GM12878 (cell line): Measurements from ENCODE around the gene EZH2. TPM values are rescaled to one million over a fixed set of nuclear protein-coding genes. Genes with fewer than 3 reads are reported as not detected.
A peak's percentile ranks its signal among the peaks of the same experiment; 100 is the strongest.

Experiments
- ATAC-seq: fragments of 200-7000 bp; cut with Tn5 transposase; 3 replicates; pipeline ENCODE4 v1.9.1; 2020; ENCODE audit warnings: mild to moderate bottlenecking, moderate library complexity
- BruUV-seq: library from RNA; stranded (reverse); fragments of 400-500 nt; replicated peaks from 2 replicates; lab custom pipeline; 2021; lab: Mats Ljungman, UMichigan
- CTCF ChIA-PET: fragments of 300-600 bp; sonication (Branson Sonifier 250); formaldehyde crosslinking; extraction: SDS; loops from one replicate; lab custom pipeline; 2021; ENCODE audit warnings: inconsistent platforms; lab: Yijun Ruan, JAX
- POLR2A ChIA-PET: fragments of 350-600 bp; formaldehyde crosslinking; extraction: SDS; loops from one replicate; lab custom pipeline; 2021; ENCODE audit warnings: inconsistent platforms; lab: Charles Lee
- RAD21 ChIA-PET: fragments of 300-600 bp; sonication (Branson Sonifier 250); formaldehyde crosslinking; loops from one replicate; lab custom pipeline; 2023; ENCODE audit warnings: antibody characterized with exemption; ENCODE audit not compliant: unreplicated experiment; lab: Charles Lee
- SMC1A ChIA-PET: fragments of 300-600 bp; sonication (Branson Sonifier 250); formaldehyde crosslinking; loops from one replicate; lab custom pipeline; 2023; ENCODE audit not compliant: unreplicated experiment, uncharacterized antibody; lab: Charles Lee
- DNase-seq: peaks from one replicate; pipeline ENCODE4 v3.0.0-alpha.2; 2011; ENCODE audit warnings: low read depth, low spot score
- FAIRE-seq: peaks from 3 replicates; lab custom pipeline; 2011; peaks lifted over from hg19 to GRCh38; lab: Jason Lieb, UNC
- H2AFZ ChIP-seq: 2 replicates; pipeline ENCODE4 v1.6.0; 2011; ENCODE audit warnings: low read depth, low read length, control low read depth; ENCODE audit not compliant: control insufficient read depth
- H3K27ac ChIP-seq: 2 replicates; pipeline ENCODE4 v1.5.1; 2011; ENCODE audit warnings: control low read depth; ENCODE audit not compliant: control insufficient read depth, insufficient read depth
- H3K27me3 ChIP-seq, 2 experiments: replicated peaks in 1 of 2; 2 replicates each; pipeline versions ENCODE4 v1.6.0 to v1.6.1; 2011; ENCODE audit warnings: low read length in 1 of 2; ENCODE audit not compliant: control insufficient read depth in 2 of 2, insufficient read depth in 2 of 2
- H3K36me3 ChIP-seq, 2 experiments: 2 replicates each; pipeline ENCODE4 v1.5.1; 2011; ENCODE audit warnings: low read length in 1 of 2; ENCODE audit not compliant: control insufficient read depth in 2 of 2, insufficient read depth in 2 of 2
- H3K4me1 ChIP-seq: 2 replicates; pipeline ENCODE4 v1.6.1; 2011; ENCODE audit warnings: mild to moderate bottlenecking, low read length, moderate library complexity, mixed read lengths; ENCODE audit not compliant: control insufficient read depth, insufficient read depth
- H3K4me2 ChIP-seq: 2 replicates; pipeline ENCODE4 v1.6.0; 2011; ENCODE audit warnings: control low read depth; ENCODE audit not compliant: control insufficient read depth, insufficient read depth
- H3K4me3 ChIP-seq: fragments of 200-600 bp; sonication (generic); 2 replicates; pipeline ENCODE4 v1.5.1; 2016
- H3K79me2 ChIP-seq: 2 replicates; pipeline ENCODE4 v1.6.0; 2011; ENCODE audit warnings: low read length; ENCODE audit not compliant: control insufficient read depth, insufficient read depth
- H3K9ac ChIP-seq: 2 replicates; pipeline ENCODE4 v1.8.0; 2011; ENCODE audit warnings: low read length, control low read depth, mixed read lengths; ENCODE audit not compliant: control insufficient read depth, insufficient read depth
- H3K9me3 ChIP-seq: replicated peaks from 3 replicates; pipeline ENCODE4 v1.5.1; 2011; ENCODE audit warnings: mild to moderate bottlenecking, low read length; ENCODE audit not compliant: control insufficient read depth, insufficient read depth
- H4K20me1 ChIP-seq: 2 replicates; pipeline ENCODE4 v1.6.0; 2011; ENCODE audit not compliant: control insufficient read depth, insufficient read depth
- BACH1 ChIP-seq: fragments of 450-650 bp; IDR thresholded peaks from 2 replicates; pipeline ENCODE4 v1.6.1; 2017; ENCODE audit warnings: mild to moderate bottlenecking, borderline replicate concordance
- MTA3 ChIP-seq: IDR thresholded peaks from 2 replicates; pipeline ENCODE4 v1.6.1; 2012; ENCODE audit warnings: low read length, inconsistent platforms, borderline replicate concordance
- NFYB ChIP-seq: IDR thresholded peaks from 2 replicates; pipeline ENCODE4 v1.6.1; 2011; ENCODE audit warnings: low read depth, mild to moderate bottlenecking, low read length, improper control_type of control experiment, moderate library complexity; ENCODE audit not compliant: insufficient read depth
- NR2F1 ChIP-seq: fragments of 450-650 bp; conservative IDR thresholded peaks from 2 replicates; pipeline ENCODE4 v1.6.1; 2017; ENCODE audit warnings: mild to moderate bottlenecking
- SREBF2 ChIP-seq: IDR thresholded peaks from 2 replicates; pipeline ENCODE4 v1.6.1; 2012; ENCODE audit warnings: mild to moderate bottlenecking, low read length
- TCF12 ChIP-seq: IDR thresholded peaks from 2 replicates; pipeline ENCODE4 v1.6.1; 2011; ENCODE audit warnings: low read depth, mild to moderate bottlenecking, low read length
- ZBED1 ChIP-seq: IDR thresholded peaks from 2 replicates; pipeline ENCODE4 v1.6.1; 2016; ENCODE audit warnings: borderline replicate concordance
- WGBS: methylation state at CpG from one replicate; pipeline ENCODE4 v1.1.6; 2016; ENCODE audit warnings: low lambda C conversion rate; ENCODE audit not compliant: insufficient replicate concordance, insufficient coverage; ENCODE audit errors: missing lambda C conversion rate; 5-methylcytosine and 5-hydroxymethylcytosine counted together
- in situ Hi-C: fragments of 300-500 bp; cut with MboI; formaldehyde crosslinking; loops from 9 replicates; pipeline ENCODE4 v1.14.3; 2018; ENCODE audit warnings: mixed read lengths
- intact Hi-C: fragments of 100-400 bp; cut with micrococcal nuclease; formaldehyde crosslinking; loops from one replicate; pipeline ENCODE4 v1.14.2; 2022; ENCODE audit not compliant: unreplicated experiment
- polyA plus RNA-seq, 11 experiments: library from polyadenylated mRNA; depleted of rRNA in 4 of 11; unstranded in 6 of 11; stranded (reverse) in 5 of 11; fragments of >200 nt; fragmentation: Nextera tagmentation in 4 of 11; fragmentation: Illumina TruSeq in 1 of 11; extraction: Ambion mirVana in 4 of 11; extraction: Trizol in 1 of 11; gene quantifications; 1 replicate in 1 of 11; 2 replicates in 10 of 11; pipeline versions ENCODE4 v1.2.1 to v1.2.3, GENCODE V29; 2011 to 2016; ENCODE audit warnings: inconsistent platforms in 2 of 11, missing spikeins in 2 of 11, low read depth in 1 of 11
- total RNA-seq, 4 experiments: library from RNA; depleted of rRNA in 3 of 4; stranded (reverse); fragments of >200 nt in 3 of 4; fragmentation: Illumina TruSeq in 1 of 4; extraction: Trizol in 1 of 4; gene quantifications; 2 replicates each; pipeline versions ENCODE4 v1.2.1 to v1.2.3, GENCODE V29; 2013 to 2021
- TF ChIP-seq, protein P1 (sequence below): fragments of 450-650 bp; formaldehyde crosslinking; IDR thresholded peaks from 2 replicates; pipeline ENCODE4 v1.4.0; 2020; ENCODE audit warnings: mild to moderate bottlenecking, moderate library complexity

Gene EZH2
- total and polyA plus RNA-seq, 10 of the 15 experiments (the other 5 are each of a cell fraction or from before 2014, with no cell fraction given): 19.4 to 69.6 (median 40.8) TPM

GRCh38 chr7:148794476-148794875 is 89.6 kb downstream of the EZH2 start (continued):
- TF ChIP-seq, protein P1, sequence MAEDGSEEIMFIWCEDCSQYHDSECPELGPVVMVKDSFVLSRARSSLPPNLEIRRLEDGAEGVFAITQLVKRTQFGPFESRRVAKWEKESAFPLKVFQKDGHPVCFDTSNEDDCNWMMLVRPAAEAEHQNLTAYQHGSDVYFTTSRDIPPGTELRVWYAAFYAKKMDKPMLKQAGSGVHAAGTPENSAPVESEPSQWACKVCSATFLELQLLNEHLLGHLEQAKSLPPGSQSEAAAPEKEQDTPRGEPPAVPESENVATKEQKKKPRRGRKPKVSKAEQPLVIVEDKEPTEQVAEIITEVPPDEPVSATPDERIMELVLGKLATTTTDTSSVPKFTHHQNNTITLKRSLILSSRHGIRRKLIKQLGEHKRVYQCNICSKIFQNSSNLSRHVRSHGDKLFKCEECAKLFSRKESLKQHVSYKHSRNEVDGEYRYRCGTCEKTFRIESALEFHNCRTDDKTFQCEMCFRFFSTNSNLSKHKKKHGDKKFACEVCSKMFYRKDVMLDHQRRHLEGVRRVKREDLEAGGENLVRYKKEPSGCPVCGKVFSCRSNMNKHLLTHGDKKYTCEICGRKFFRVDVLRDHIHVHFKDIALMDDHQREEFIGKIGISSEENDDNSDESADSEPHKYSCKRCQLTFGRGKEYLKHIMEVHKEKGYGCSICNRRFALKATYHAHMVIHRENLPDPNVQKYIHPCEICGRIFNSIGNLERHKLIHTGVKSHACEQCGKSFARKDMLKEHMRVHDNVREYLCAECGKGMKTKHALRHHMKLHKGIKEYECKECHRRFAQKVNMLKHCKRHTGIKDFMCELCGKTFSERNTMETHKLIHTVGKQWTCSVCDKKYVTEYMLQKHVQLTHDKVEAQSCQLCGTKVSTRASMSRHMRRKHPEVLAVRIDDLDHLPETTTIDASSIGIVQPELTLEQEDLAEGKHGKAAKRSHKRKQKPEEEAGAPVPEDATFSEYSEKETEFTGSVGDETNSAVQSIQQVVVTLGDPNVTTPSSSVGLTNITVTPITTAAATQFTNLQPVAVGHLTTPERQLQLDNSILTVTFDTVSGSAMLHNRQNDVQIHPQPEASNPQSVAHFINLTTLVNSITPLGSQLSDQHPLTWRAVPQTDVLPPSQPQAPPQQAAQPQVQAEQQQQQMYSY (CRISPR knock-in tag): no peak
- TF ChIP-seq ZBED1 (no peak), NR2F1 (no peak), SREBF2 (no peak), NFYB (no peak)

DNA sequence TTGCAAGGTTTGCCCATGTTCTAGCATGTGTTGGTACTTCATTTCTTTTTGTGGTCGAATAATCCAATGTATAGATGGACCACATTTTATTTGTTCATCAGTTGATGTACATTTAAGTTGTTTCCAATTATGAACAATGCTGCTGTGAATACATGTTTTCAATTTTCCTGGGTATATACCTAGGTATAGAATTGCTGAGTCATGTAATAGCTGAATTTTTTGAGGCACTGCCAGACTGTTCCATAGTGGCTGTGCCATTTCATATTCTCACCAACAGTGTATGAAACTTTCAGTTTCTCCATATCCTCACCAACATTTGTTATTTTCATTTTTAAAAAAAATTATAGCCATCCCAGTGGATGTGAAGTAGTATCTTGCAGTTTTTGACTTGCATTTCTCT is 90.5 kb downstream of the EZH2 start:
- intact Hi-C loops: no loop called here
- ATAC-seq: no peak
- no peaks in the 10 kb centered on the region for H3K9me3 ChIP-seq
- no peak overlapping the region for H3K4me3 ChIP-seq
- TF ChIP-seq TCF12: no peak
- TF ChIP-seq BACH1: peak; percentile 73
- TF ChIP-seq MTA3: no peak
- TF ChIP-seq, all 136 proteins: peak for 1
- Histone ChIP-seq H3K4me2 (no peak overlapping the region), H3K9ac (no peak overlapping the region), H3K79me2 (no peaks in the 10 kb centered on the region), H3K36me3 (peaks cover 12 to 24% of the 10 kb centered on the region in 2 experiments), H3K4me1 (no peaks in the 10 kb centered on the region), H2AFZ (no peak overlapping the region), H3K27me3 (no peaks in the 10 kb centered on the region), H4K20me1 (no peaks in the 10 kb centered on the region), H3K27ac (no peak overlapping the region)
- in situ Hi-C loops: no loop called here
- ChIA-PET RAD21 (no interaction called here), POLR2A (no interaction called here), CTCF (interaction anchor here (1.0 to 1.6 kb wide), 2 partner anchors 19 to 46 kb away, joined by 3 to 6 read pairs; no protein-coding TSS in a partner anchor), SMC1A (interaction anchor here (0.9 to 1.6 kb wide), 3 partner anchors 23 to 170 kb away, joined by 3 to 5 read pairs (median 3); no protein-coding TSS in a partner anchor)
- WGBS: 96% methylated on average over 1 of the region's 1 CpG
- DNase-seq: no peak
- no TSS peak for BruUV-seq
- FAIRE-seq: no peak
